ENCODE data around the gene NAB1. TPM values are rescaled to one million over a fixed set of nuclear protein-coding genes. Genes with fewer than 3 reads are reported as not detected.

Gene NAB1
- total RNA-seq, 1 donor from 2014 or later, result 38.6 TPM

DNA sequence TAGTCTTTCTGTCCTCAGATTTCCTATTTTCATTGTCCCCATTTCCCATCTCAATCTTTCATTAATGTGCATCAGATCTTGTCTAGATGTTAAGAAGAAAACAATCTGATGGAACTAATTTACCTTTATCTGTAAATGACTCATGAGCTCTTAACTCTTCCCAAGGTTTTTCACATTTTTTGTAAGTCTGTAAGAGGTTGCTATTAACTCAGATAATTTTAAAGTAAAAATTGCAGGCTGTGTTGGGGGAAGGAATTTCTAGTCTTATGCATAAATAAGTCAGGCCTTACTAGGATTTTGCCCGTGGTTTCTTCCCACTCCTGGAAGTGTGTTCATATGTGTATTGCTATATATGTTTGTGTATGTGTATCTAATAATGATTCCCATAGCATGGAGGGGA lies 4.3 kb downstream of the NAB1 start:
- intact Hi-C loops (cut with DNase I), result no loop called here
- peaks cover 23% of the 10 kb centered on the region for H3K4me1 ChIP-seq
- no peaks in the 10 kb centered on the region for H3K36me3 ChIP-seq
- TF ChIP-seq, protein P1, sequence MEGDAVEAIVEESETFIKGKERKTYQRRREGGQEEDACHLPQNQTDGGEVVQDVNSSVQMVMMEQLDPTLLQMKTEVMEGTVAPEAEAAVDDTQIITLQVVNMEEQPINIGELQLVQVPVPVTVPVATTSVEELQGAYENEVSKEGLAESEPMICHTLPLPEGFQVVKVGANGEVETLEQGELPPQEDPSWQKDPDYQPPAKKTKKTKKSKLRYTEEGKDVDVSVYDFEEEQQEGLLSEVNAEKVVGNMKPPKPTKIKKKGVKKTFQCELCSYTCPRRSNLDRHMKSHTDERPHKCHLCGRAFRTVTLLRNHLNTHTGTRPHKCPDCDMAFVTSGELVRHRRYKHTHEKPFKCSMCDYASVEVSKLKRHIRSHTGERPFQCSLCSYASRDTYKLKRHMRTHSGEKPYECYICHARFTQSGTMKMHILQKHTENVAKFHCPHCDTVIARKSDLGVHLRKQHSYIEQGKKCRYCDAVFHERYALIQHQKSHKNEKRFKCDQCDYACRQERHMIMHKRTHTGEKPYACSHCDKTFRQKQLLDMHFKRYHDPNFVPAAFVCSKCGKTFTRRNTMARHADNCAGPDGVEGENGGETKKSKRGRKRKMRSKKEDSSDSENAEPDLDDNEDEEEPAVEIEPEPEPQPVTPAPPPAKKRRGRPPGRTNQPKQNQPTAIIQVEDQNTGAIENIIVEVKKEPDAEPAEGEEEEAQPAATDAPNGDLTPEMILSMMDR (IDR thresholded peaks at IDR 0.05), result no peak
- H3K9me3 ChIP-seq, result no peaks in the 10 kb centered on the region
- DNase-seq (no peak), ATAC-seq (no peak)
- no peaks in the 10 kb centered on the region for H3K27me3 ChIP-seq
- no peak overlapping the region for H3K27ac ChIP-seq
- no peak overlapping the region for H3K4me3 ChIP-seq

DNA sequence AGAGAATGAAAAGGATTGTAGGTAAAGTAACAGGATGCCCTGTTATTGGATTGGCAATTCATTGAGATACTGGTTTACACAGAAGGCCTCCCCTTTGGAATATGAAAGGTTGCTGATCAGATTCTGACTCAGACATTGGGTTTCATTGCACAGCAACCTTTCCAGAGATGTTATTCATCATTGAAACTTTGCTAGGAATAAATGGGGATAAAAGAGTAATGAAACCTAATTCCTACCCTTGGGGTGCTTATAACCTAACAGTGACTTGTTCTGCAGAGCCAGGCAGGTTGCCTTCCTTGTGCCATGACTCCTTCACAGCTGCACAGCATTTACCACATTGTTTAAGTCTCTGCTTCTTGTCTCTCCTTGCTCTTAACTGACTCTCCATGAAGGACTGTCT lies 5.0 kb downstream of the NAB1 start:
- Histone ChIP-seq H3K4me3 (no peak overlapping the region), H3K9me3 (no peaks in the 10 kb centered on the region), H3K27ac (no peak overlapping the region), H3K4me1 (peaks cover 23% of the 10 kb centered on the region), H3K27me3 (no peaks in the 10 kb centered on the region), H3K36me3 (no peaks in the 10 kb centered on the region)
- TF ChIP-seq, protein P1 (IDR thresholded peaks at IDR 0.05), result no peak
- ATAC-seq, result no peak
- intact Hi-C loops (cut with DNase I), result no loop called here
- no peak for DNase-seq

DNA sequence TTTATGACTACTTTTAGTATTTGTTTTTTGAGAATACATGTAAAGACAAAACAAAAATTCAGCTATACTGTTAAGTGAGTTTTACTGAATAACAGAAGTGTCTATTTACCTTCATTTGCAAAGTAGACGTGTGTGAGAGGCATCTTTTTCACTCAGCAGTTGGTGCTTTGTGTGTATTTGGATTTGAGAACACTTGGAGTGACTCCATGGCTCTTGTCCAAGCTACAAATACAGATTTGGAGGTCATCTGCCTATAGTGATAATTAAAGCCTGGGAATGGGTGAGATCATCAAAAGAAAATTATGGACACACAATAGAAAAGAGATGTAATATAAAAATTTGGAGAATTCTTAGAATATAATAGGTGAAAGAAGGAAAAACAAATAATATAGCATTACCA lies 6.2 kb downstream of the NAB1 start:
- Histone ChIP-seq H3K27me3 (no peaks in the 10 kb centered on the region), H3K9me3 (no peaks in the 10 kb centered on the region), H3K4me3 (no peak overlapping the region), H3K36me3 (peaks cover 4% of the 10 kb centered on the region), H3K27ac (no peak overlapping the region), H3K4me1 (peaks cover 23% of the 10 kb centered on the region)
- TF ChIP-seq, protein P1 (IDR thresholded peaks at IDR 0.05), result no peak
- no peak for DNase-seq
- ATAC-seq, result no peak
- intact Hi-C loops (cut with DNase I), result no loop called here

DNA sequence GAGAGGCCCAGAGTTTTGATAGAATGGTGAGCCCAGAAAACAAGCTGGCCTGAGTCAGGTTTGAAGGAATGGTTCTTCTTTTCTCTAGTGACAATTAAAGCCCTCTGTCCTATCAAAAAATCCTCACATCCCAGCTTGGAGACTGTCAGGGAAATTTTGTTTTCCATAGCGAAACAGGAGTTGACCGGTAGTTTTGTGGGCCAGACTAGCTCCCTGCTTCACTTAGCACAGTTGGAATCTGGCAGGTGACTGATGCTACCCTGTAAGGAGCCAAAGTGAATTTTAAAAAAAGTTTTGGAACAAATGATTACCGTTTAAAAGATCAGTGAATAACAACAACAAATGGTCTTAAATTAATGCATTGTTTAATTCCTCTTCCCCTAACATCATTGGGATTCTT lies 6.7 kb downstream of the NAB1 start:
- TF ChIP-seq, protein P1 (IDR thresholded peaks at IDR 0.05), result no peak
- ATAC-seq (no peak), DNase-seq (no peak)
- Histone ChIP-seq H3K27ac (no peak overlapping the region), H3K27me3 (no peaks in the 10 kb centered on the region), H3K4me1 (peaks cover 22% of the 10 kb centered on the region), H3K4me3 (no peak overlapping the region), H3K9me3 (no peaks in the 10 kb centered on the region), H3K36me3 (peaks cover 6% of the 10 kb centered on the region)
- intact Hi-C loops (cut with DNase I), result no loop called here

DNA sequence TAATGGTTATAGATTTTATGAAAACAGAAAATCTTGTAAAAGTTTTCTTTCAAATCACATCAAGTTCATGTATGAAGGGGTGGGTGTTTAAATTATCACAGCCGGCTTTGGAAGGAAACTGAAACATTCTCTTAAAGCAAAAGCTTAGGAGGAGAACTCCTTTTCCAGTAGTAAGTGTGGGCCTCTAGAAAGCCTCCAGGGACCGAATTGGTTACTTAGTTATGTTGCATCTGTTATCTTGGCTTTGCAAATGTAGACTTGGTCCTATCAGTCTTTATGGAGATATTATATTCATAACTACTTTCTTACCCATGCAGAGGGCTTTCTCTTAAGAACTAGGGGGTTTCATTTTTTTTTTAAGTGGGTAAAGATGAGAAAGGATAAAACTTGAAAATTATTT lies 7.4 kb downstream of the NAB1 start:
- Histone ChIP-seq H3K36me3 (peaks cover 6% of the 10 kb centered on the region), H3K27ac (no peak overlapping the region), H3K27me3 (no peaks in the 10 kb centered on the region), H3K9me3 (no peaks in the 10 kb centered on the region), H3K4me3 (no peak overlapping the region), H3K4me1 (peaks cover 15% of the 10 kb centered on the region)
- DNase-seq, result no peak
- TF ChIP-seq, protein P1 (IDR thresholded peaks at IDR 0.05), result no peak
- intact Hi-C loops (cut with DNase I), result no loop called here
- ATAC-seq, result no peak

Data from upper lobe of right lung (tissue), 1 donor.